Measurements from ENCODE around the gene HPSE. TPM values are rescaled to one million over a fixed set of nuclear protein-coding genes. Genes with fewer than 3 reads are reported as not detected.

The HPSE gene
- total RNA-seq, 1 experiment from 2014 or later: 2.6 TPM

- Histone ChIP-seq H3K4me3 (ENCODE audit: low read depth in 2 of 2, low read length in 2 of 2) (no peak overlapping the region), H3K36me3 (ENCODE audit: control insufficient read depth, insufficient read depth, low read length) (no peaks in the 10 kb centered on the region), H3K27me3 (ENCODE audit: control insufficient read depth, insufficient read depth, low read length) (no peaks in the 10 kb centered on the region), H3K27ac (ENCODE audit: low read length) (no peak overlapping the region), H3K4me1 (ENCODE audit: control insufficient read depth, insufficient read depth, low read length) (no peaks in the 10 kb centered on the region), H3K9me3 (ENCODE audit: control insufficient read depth, insufficient read depth, low read depth, low read length) (no peaks in the 10 kb centered on the region)
- intact Hi-C loops (cut with micrococcal nuclease; ENCODE audit: unreplicated experiment) (no loop called here), in situ Hi-C loops (cut with HindIII; ENCODE audit: low pct_unique_long_range_greater_than_20kb, low sequenced_read_pairs) (no loop called here)
- BruUV-seq (replicated peaks): no TSS peak
- TF ChIP-seq SIN3A (IDR thresholded peaks at IDR 0.05; ENCODE audit: borderline replicate concordance, insufficient read depth, low read depth, low read length): no peak
- no peak for TF ChIP-seq CTCF (IDR thresholded peaks at IDR 0.05)
- TF ChIP-seq REST (IDR thresholded peaks at IDR 0.05; ENCODE audit: insufficient read depth in 1 of 2, low read depth in 2 of 2, low read length in 1 of 2): no peak
- no peak for TF ChIP-seq POLR2AphosphoS5 (IDR thresholded peaks at IDR 0.05; ENCODE audit: low read depth, low read length)
- TF ChIP-seq TCF7L2 (IDR thresholded peaks at IDR 0.05; ENCODE audit: low read depth, low read length): no peak
- ChIA-PET POLR2A (no interaction called here), CTCF (no interaction called here)
- ATAC-seq (no peak), DNase-seq (ENCODE audit: low read depth, low spot score) (no peak)
These were observed 36.6 kb upstream of the HPSE start for GRCh38 chr4:83371235-83371634.

DNA sequence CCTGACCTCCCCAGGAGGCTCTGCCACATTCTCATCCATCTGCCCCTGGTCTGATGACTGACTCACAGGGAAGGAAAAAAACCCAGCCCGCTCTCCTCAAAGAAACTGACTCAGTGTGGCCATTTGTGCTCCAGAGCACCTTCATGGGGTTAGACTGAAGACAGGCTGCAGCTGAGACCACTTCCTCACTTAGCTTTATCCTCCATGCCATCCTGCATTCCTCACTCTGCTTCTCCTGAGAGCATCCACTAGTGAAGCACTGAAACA lies 35.9 kb upstream of the HPSE start:
- H3K27ac ChIP-seq (ENCODE audit: low read length): no peak overlapping the region
- ChIA-PET POLR2A (no interaction called here), CTCF (no interaction called here)
- H3K4me3 ChIP-seq (ENCODE audit: low read depth in 2 of 2, low read length in 2 of 2): no peak overlapping the region
- intact Hi-C loops (cut with micrococcal nuclease; ENCODE audit: unreplicated experiment) (no loop called here), in situ Hi-C loops (cut with HindIII; ENCODE audit: low pct_unique_long_range_greater_than_20kb, low sequenced_read_pairs) (no loop called here)
- TF ChIP-seq CTCF (IDR thresholded peaks at IDR 0.05): no peak
- no peak for TF ChIP-seq SIN3A (IDR thresholded peaks at IDR 0.05; ENCODE audit: borderline replicate concordance, insufficient read depth, low read depth, low read length)
- no peak for TF ChIP-seq TCF7L2 (IDR thresholded peaks at IDR 0.05; ENCODE audit: low read depth, low read length)
- ATAC-seq (no peak), DNase-seq (ENCODE audit: low read depth, low spot score) (no peak)
- no peaks in the 10 kb centered on the region for H3K36me3 ChIP-seq (ENCODE audit: control insufficient read depth, insufficient read depth, low read length)
- no peaks in the 10 kb centered on the region for H3K27me3 ChIP-seq (ENCODE audit: control insufficient read depth, insufficient read depth, low read length)
- no peaks in the 10 kb centered on the region for H3K4me1 ChIP-seq (ENCODE audit: control insufficient read depth, insufficient read depth, low read length)
- H3K9me3 ChIP-seq (ENCODE audit: control insufficient read depth, insufficient read depth, low read depth, low read length): no peaks in the 10 kb centered on the region
- BruUV-seq (replicated peaks): no TSS peak

Data from Panc1 (cell line).